ENCODE results near the gene AOC2. TPM values are rescaled to one million over a fixed set of nuclear protein-coding genes. Genes with fewer than 3 reads are reported as not detected.

AOC2 gene
- total and polyA plus RNA-seq, 2 of the 13 experiments (the other 11 are each of a cell fraction or from before 2014, with no cell fraction given), result 1.2 to 3.3 TPM

- peak; percentile 63; the same call in 1 of the 2 replicates for TF ChIP-seq HNF1B (CRISPR knock-in tag; IDR thresholded peaks at IDR 0.05)
- TF ChIP-seq CCDC6 (CRISPR knock-in tag; IDR thresholded peaks at IDR 0.05), result no peak
- TF ChIP-seq USF2 (IDR thresholded peaks at IDR 0.05; ENCODE audit: low read depth, low read length), result no peak
- TF ChIP-seq USF2 (CRISPR knock-in tag; IDR thresholded peaks at IDR 0.05; ENCODE audit: borderline replicate concordance), result peak; percentile 48; the same call in 1 of the 2 replicates
- TF ChIP-seq ZNF775 (CRISPR knock-in tag; IDR thresholded peaks at IDR 0.05; ENCODE audit: borderline replicate concordance), result 0 out of 2 replicates have a peak, but pooled peaks have one; percentile 72
- no peak for TF ChIP-seq EED (CRISPR knock-in tag; IDR thresholded peaks at IDR 0.05)
- TF ChIP-seq CBX1 (IDR thresholded peaks at IDR 0.05; ENCODE audit: low read depth), result peak; percentile 75
- TF ChIP-seq AHDC1 (CRISPR knock-in tag; IDR thresholded peaks at IDR 0.05; ENCODE audit: borderline replicate concordance), result peak; percentile 85
- TF ChIP-seq TMF1 (CRISPR knock-in tag; IDR thresholded peaks at IDR 0.05; ENCODE audit: low read depth), result no peak
- TF ChIP-seq CHCHD3 (CRISPR knock-in tag; IDR thresholded peaks at IDR 0.05), result no peak
- TF ChIP-seq ZBTB4 (CRISPR knock-in tag; IDR thresholded peaks at IDR 0.05; ENCODE audit: borderline replicate concordance), result peak; percentile 65; the same call in 1 of the 2 replicates
- TF ChIP-seq ZNF670 (CRISPR knock-in tag; IDR thresholded peaks at IDR 0.05; ENCODE audit: borderline replicate concordance), result peak; percentile 87; the same call in 1 of the 2 replicates
- peak; percentile 87 for TF ChIP-seq RCOR2 (CRISPR knock-in tag; IDR thresholded peaks at IDR 0.05)
- 0 out of 2 replicates have a peak, but pooled peaks have one; percentile 44 for TF ChIP-seq ZNF644 (CRISPR knock-in tag; IDR thresholded peaks at IDR 0.05; ENCODE audit: low read depth)
Observed at GRCh38 chr17:42853968-42854790, 9.8 kb downstream of the AOC2 start (continued).

All from HepG2 (cell line).